GM21529 (cell line): Measurements from ENCODE around the gene TMEM52.

ENCODE experiments used
- ATAC-seq: cut with Tn5 transposase; IDR thresholded peaks from one replicate; pipeline ENCODE4 v1.9.1; 2021; ENCODE audit not compliant: unreplicated experiment

TMEM52 gene

DNA sequence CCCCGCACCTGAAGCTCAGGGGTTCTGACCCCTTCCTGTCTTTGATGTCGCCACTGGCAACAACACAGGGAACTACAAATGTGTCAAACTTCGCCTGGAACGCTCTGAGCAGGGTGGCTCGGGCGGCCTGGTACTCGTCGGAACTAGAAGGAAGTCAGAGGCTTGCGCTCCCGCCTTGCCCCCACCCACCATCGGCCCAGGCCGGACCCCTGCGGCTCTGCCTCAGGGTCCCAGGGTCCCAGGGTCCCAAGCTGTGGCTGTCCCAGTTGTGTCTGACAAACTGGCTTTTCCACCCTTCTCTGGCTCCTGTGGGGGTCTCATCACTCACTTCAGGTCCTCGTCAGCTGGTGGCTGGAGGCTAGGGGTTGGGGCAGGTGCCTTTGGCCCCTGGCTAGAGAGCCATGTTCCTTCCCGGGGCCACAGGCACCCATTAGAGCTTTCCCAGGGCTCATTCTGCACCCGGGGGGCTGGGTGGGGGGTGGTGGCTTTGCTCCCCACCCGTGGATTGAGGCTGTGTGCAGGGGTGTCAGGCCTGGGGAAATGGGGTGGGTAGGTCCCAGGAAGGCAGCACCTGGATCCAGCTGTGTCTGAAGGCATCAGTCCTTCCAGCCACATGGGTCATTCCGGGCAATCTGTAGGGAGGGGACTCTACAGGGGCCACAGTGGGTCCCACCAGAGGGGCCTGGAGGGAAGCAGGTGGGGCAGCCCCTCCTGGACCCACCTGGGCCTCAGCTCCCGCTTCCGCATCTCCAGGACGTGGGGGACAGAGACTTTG is 8.0 kb upstream of the TMEM52 start:
- no peak for ATAC-seq

DNA sequence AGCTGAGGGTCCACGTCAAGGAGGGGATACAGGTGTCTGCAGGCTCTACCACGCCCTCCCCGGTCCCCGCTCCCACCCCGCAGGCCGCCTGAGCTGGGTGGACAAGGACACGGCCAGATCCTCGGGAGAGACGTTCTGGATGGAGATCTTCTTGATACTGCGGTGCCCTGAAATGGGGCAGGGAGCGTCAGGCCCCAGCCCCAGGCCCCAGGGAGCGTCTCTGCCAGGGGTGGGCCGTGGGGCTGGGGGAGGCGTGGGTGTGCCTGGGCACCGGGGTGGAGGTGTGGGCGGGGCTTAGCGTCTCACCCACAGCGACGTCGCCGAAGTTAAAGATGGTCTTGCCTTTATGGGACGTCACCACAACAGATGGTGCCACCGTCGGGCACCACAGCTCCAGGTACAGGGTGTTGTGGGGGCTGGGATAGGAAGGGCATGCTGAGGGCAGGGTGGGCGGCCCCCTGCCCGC is 7.3 kb upstream of the TMEM52 start:
- no peak for ATAC-seq

DNA sequence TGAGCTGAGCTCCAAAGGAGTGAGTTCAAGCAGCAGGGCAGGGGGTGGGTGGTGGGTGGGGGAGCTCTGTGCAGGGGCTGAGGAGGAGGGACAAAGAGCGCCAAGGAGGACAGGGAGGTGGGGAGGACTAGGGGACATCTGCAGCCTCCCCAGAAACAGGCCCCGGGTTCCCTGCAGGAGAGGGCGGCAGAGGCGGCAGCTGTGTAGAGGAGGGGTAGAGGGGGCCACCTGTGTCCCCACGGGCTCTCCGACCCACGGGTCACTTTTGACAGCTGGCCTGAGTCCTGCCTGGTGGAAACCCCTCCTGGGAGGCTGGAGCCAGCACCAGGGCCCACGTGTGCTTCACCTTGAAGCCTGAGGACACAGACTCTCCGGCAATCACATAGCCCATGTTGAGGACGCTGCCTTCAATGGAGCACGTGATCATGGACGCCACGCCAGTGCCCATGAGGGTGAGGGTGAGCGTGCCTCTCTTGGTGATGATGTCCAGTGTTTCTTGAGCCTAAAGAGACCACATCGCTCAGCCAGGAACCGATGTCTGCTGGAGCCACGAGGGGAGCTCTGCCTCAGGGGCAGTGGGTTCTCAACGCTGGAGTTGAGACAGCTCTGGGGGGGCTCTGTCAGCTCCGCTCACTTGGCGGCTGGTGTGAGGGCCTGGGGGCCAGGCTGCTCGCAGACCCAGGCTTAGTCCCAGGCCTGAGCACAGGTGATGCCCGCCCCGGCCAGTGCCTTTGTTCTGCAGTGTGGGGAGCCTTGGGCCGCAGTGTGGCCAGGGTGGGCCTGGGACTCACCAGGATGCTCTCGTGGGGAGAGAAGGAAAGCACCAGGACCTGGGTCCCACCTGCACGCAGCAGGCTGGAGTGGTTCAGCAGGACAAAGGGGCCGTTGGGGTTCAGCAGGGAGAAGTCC is 6.6 kb upstream of the TMEM52 start:
- ATAC-seq, result no peak

DNA sequence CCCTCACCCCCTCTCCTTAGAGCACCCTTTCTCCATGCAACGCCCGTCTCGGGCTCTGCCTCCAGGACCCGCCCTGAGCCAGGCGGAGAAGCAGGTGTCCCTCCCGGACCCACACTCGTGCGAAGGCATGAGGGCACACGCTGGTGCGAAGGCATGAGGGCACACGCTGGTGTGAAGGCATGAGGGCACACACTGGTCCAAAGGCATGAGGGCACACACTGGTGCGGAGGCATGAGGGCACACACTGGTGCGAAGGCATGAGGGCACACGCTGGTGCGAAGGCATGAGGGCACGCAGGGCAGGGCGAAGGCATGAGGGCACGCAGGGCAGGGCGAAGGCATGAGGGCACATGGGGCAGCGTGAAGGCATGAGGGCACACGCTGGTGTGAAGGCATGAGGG is 5.8 kb upstream of the TMEM52 start:
- ATAC-seq, result no peak

DNA sequence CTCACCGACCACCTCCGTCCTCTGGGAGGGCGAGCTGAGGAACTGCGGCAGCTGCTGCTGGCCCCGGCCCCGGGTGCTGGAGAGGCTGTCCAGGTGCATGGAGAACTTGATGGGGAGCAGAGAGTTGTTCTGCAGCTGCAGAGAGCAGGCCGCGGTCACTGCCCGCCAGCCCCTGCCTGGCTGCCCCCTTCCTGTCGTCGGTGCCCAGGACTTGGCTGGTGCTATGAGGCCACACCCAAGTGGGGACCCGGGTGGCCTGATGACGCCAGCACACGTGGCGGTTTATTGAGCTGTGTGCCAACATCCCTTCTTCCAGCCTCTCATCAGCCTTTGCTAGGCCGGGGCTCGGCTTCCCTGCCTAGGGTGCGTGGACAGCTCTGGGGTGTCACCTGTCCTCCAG is 5.3 kb upstream of the TMEM52 start:
- no peak for ATAC-seq

DNA sequence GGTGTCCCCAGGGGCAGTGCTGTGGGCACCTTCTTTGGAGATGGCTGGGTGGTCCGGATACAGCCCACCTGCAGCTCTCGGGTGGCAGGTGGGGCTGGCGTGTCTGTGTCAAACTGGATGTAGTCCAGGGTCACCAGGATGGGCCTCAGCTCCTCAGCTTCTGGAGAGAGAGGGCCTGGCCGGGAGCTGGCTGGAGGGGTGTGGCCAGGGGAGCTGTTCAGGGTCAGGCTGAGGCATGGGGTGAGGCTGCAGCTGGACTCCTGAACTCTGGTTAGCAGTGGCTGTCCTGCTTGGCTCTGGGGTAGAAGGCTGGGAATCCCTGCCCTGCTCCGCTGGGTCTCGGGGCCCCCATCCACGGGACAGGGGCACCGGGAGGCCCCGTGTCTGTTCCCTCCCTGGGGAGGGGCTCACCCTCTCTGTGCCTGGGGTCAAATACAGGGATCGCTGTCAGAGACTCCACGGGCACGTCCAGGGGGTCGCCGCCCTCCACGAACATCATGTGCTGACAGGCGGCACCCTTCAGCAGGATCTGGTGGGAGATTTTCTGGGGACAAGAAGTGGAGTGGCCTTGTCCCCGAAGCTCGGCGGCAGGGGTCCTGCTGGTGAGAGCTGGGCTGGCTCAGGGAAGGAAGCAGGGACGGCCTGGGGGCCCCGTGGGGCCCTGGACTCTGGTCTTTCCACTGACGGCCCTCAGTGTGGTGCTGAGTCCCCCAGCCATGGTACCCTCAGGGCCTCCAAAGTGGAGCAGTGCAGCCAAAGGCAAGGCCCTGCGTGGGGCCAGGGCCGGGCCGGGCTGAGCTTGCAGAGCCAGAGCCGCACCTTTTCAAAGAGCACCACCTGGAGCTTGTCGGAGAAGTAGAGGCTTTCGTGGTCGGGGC is 4.1 kb upstream of the TMEM52 start:
- ATAC-seq, result no peak

DNA sequence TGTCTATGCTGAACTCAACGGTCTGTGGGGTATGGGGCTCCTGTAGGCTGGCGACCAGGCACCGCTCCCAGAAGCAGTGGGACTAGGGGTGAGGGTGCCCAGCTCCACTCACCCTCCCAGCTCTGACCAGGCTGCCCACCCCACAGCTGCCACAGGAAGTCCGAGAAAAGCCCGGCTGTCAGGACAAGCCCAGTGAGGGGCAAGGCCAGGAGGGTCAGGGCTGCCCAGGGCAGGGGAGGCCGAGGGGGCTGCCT is 3.5 kb upstream of the TMEM52 start:
- ATAC-seq, result no peak

DNA sequence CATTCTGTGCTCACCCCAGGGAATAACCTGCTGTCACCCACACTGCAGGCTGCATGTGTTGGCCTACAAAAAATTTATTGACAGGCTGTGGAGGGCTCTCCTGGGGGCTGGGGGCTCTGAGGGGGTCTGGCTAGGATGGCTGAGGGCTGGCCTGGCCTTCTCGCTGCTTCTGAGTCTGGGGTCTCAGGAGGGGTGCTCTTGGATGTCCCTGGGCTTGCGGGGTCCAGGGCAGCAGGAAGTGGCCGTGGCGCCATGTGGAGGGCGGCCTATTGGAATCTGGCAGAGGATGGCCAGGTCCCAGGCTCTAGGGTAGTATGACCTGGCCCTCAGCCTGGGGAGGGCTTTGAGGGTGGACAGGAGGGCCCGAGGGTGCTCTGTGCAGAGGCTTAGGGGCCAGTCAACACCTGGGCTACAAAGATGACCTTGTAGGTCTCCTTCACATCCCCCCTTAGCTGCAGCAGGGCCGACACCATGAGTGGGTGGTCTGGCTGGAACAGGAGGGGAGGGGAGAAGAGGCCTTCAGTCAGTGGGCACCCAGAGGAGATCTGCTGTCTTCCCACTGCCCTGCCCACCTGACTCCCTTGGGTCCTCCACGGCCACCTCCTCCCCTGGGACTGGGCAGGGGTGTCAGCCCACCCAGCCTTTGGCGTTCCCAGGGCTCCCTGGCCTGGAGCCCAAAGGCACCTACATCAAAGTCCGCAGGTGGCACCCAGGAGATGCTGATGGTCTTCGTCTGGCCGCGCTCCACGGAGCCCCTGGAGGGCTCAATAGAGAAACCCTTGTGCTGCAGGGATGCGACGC is 3.0 kb upstream of the TMEM52 start:
- no peak for ATAC-seq

DNA sequence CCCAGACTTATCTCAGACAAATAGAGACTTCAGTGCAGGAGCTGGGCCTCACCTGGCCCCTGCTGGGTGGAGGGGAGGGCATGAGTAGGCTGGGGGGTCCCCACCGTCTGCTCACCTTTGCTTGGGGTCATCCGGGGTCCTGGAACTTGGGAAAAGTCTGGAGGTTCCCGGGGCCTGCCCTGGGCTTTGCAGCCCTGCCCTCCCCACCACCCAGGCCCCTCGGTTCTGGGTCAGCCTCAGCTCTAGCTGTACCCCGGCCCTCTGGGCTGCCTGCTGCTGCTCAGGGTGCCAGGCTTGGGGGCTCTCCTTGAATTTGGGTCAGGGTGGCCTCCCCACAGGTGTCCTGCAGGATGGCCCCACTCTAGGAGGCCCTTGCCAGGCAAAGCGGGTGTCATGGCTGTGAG is 2.4 kb upstream of the TMEM52 start:
- no peak for ATAC-seq

DNA sequence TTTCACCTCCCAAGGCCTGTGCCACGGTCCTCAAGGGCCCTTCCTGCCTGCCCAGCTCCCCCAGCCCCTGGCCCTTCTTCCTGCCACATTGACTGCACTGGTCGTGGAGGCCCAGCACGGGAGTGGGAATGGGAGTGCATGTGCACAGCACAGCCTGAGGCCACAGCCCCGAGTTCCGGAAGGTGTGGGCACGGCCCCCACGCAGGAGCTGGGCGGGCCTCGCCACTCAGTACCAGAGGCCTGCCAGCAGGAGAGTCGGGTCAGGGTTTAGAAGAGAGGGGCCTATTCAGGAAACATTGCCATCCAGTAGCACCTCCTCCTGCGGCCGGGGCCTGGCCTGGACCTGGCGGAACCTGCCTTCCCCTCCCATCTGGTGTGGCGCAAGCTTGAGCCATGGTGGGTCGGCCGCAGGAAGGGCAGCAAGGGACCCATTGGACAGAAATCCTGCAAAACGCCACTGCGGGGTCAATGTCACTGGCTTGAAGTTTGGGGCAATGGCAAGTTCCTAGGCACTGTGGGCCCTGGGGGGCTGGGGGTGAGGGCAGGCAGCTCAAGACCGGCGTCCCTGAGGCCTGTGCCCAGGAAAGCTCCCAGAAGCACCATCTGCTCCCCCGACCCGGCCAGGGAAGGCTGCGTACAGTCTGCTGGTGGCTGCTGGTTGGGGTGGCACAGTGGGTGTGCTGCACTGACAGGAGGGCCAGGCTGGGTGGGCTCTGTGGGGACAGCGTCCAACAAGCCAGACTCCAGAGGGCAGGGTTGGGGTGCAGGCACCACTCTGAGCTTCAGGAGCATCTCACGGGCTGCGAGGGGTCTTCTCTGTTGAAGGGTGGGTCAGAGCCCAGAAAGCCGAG is 1.8 kb upstream of the TMEM52 start:
- ATAC-seq, result no peak

DNA sequence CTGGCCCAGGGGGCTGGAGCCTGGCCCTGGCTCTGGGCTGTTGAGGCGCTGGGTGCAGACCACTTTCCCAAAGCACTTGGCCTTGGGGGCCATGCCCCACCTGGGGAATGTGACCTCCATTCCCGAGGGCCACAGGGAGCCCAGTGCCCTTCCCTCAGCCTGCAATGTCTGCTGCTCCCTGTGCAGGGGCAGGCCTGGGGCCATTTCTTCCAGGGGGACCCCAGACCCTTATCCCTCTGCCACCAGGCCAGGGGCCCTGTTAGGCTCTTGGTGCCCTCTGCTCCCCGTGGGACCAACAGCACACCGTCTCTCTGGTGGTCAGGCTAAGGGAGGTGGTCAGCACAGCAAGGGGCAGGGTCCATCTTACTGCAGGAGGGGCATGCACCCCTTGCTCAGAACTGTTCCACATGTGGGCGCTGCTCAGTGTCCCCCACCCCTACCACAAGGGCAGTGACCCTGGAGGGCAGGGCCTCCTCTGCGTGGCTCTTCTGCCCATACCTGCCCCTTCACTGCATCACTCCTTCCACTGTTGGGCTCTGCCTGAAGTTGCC is 1.1 kb upstream of the TMEM52 start:
- no peak for ATAC-seq

DNA sequence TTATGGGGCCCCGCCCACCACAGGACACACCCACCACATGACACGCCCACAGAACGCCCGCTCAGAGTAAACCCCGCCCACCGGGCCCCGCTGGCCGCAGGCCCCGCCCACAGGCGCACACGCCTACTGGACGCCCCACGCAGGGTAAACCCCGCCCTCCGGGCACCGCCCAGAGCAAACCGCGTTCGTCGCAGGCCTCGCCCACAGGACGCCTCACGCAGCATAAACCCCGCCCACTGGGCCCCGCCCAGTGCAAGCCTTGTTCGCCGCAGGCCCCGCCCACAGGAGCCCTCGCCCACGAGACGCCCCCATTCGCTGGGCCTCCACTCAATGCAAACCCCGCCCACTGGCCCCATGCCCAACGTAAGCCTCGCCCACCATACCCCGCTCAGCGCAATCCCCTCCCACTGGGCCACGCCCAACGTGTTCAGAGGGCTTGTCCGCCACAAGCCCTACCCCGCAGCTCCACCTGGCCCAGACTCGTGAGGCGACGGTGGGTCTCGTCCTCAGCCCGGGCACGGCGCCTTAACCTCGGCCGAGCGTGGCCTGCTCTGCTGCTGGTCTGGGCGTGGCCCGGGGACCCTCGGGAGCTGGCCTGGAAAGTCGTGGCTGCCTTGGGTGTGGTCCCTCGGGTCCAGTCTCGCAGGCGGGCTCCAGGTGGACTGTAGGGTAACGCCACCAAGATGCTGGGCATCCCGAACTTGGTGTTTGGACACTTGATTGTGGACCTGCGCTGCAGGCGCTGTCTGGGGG is 401 bp upstream of the TMEM52 start:
- peak; percentile 77 for ATAC-seq

DNA sequence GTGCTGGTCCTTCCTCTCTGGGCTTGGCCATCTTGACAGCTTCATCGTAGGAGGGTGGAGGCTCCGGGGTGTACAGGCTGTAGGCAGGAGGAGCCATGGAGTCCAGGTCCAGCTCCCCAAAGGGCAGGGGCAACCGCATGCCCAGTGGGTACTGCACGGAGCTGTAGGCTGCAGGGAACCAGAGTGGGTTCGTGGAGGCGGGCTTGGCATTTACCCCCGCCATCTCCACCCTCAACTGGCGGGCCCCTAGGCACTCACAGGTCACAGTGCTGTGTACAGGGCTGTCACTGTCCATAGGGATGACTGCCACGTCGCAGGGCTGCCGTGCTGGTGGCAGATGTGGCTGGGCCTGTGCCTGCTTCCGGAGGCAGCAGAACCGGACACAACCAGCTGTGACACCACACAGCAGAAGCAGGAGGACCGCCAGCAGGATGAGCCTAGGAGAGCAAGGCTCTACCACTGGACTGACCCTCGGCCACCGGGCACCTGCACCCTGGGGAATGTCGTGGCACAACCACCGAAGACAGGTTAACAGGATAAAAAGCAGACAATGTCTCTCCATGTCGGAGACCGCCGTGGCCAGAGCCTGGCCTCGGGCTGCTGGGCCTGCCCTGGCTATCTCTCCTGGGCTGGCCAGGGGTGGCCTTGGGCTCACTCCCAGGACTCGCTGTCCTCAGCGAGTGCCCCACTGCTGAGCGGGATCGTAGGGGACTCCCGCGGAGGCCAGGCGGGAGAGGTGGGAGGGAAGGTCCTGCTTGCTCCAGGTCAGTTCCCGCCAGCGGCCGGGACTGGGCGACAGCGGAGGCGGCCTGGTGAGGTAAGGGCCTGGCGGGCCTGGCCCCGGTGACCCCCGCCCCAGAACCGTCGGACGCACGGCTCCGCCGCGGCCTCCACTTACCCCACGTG is 831 bp downstream of the TMEM52 start:
- no peak for ATAC-seq

DNA sequence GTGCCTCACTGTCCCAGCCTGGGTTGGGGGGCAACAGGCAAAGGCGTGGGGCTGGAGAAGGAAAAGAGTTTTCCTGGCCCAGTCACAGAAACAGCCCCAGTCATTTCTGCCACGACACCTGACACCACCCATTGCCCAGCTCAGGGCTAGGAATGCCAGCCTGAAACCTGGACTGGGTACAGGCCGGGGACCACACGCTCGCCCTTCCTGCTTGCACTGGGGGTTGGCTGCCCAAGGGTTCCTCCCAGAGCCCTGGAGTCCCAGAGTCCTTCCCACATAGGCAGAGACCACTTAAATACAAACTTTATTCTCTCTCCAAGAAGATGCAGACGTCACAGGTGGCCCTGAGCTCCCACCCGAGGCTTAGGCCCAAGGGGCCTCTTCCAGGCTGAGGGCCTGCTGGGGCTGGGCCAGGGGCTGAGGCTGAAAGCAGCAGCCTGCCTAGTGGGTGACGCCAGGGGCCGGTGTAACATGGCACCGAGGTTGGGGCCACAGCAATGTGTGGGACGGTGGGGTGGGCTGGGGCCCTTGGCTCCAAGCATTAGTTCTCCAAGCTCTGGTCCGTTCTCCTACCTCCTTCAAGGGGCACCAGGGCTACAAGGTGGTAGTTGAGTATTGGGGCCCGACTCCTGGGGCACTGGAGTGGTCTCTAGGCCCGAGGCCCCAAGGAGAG is 1.6 kb downstream of the TMEM52 start:
- no peak for ATAC-seq

DNA sequence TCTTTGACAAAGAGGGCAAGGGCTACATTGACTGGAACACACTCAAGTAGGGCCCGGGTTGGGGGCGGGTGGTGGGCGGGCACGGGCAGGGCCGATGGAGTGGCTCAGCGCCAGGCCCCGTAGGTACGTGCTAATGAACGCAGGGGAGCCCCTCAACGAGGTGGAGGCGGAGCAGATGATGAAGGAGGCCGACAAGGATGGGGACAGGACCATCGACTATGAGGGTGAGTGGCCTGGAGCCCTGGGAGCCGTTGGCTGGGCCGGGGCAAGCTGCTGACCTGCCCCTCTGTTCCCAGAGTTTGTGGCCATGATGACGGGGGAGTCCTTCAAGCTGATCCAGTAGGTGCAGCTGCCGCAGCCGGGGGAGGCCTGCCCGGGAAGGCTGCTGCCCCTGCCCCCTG is 2.2 kb downstream of the TMEM52 start:
- ATAC-seq, result no peak

DNA sequence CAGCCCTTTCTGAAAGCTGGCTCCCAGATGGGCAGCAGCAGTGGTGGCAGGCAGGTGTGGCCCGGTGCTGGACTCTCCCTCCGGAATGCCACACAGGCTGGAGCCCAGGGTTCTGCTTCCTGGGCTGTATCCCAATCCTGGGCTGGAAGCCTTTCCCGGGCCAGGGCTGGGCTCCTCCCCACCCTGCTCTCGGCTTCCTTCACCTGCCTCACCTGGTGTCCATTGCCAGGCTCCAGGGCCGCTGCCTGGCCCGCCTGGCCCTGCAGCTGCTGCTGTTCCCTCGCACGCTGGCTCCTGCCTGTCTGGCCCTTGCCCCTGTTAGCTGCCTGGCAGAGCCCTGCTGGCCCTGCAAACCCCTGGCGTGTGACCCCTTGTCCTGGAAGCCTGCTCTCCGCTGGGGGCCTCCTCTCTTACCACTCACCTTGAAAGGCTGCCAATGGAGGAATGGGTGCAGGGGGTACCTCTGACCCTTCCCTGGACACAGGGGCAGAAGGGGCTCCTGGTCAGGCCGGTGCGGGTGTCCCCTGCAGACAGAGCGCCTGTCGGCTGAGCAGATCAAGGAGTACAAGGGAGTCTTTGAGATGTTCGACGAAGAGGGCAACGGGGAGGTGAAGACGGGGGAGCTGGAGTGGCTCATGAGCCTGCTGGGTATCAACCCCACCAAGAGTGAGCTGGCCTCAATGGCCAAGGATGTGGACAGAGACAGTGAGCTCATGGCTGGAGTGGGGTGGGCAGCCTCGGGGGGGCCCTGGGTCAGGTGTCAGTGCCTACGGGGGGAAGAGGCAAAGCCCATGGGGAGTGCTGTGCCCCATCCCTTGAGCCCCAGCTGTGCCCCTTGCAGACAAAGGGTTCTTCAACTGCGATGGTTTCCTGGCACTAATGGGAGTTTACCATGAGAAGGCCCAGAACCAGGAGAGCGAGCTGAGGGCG is 2.9 kb downstream of the TMEM52 start:
- no peak for ATAC-seq
